HepG2 (cell line): ENCODE results near the gene RELL2. TPM values are rescaled to one million over a fixed set of nuclear protein-coding genes. Genes with fewer than 3 reads are reported as not detected.
A peak's percentile ranks its signal among the peaks of the same experiment; 100 is the strongest.

Experiments
- AFF4 ChIP-seq: sonication (generic); formaldehyde crosslinking; IDR thresholded peaks from 2 replicates; pipeline ENCODE4 v1.4.0; 2020; ENCODE audit warnings: missing genetic modification reagents
- EEA1 ChIP-seq: sonication (generic); formaldehyde crosslinking; IDR thresholded peaks from 2 replicates; pipeline ENCODE4 v1.5.1; 2020; ENCODE audit warnings: mild to moderate bottlenecking, missing genetic modification reagents, borderline replicate concordance
- HDAC2 ChIP-seq: sonication (generic); formaldehyde crosslinking; IDR thresholded peaks from 2 replicates; pipeline ENCODE4 v1.4.0; 2020; ENCODE audit warnings: missing genetic modification reagents
- RERE ChIP-seq: IDR thresholded peaks from 2 replicates; pipeline ENCODE4 v1.6.1; 2016; ENCODE audit warnings: low read depth, missing genetic modification reagents, missing compliant biosample characterization
- RFXAP ChIP-seq: sonication (generic); formaldehyde crosslinking; IDR thresholded peaks from 2 replicates; pipeline ENCODE4 v1.4.0; 2020; ENCODE audit warnings: missing genetic modification reagents, borderline replicate concordance
- SALL1 ChIP-seq: sonication (generic); formaldehyde crosslinking; IDR thresholded peaks from 2 replicates; pipeline ENCODE4 v1.8.0; 2022; ENCODE audit warnings: mild to moderate bottlenecking, missing genetic modification reagents
- SNAPC4 ChIP-seq: sonication (generic); formaldehyde crosslinking; IDR thresholded peaks from 2 replicates; pipeline ENCODE4 v1.4.0; 2020; ENCODE audit warnings: mild to moderate bottlenecking, missing genetic modification reagents
- ZBTB21 ChIP-seq: sonication (generic); formaldehyde crosslinking; IDR thresholded peaks from 2 replicates; pipeline ENCODE4 v1.4.0; 2020; ENCODE audit warnings: missing genetic modification reagents
- ZNF280B ChIP-seq: sonication (generic); formaldehyde crosslinking; IDR thresholded peaks from 2 replicates; pipeline ENCODE4 v1.5.0; 2020; ENCODE audit warnings: missing genetic modification reagents, mild to moderate bottlenecking, borderline replicate concordance
- ZNF414 ChIP-seq: sonication (generic); formaldehyde crosslinking; IDR thresholded peaks from 2 replicates; pipeline ENCODE4 v1.5.0; 2020; ENCODE audit warnings: missing genetic modification reagents
- polyA plus RNA-seq, 8 experiments: library from polyadenylated mRNA; depleted of rRNA in 3 of 8; stranded (reverse) in 7 of 8; unstranded in 1 of 8; fragments of >200 nt; fragmentation: Illumina TruSeq in 4 of 8; extraction: Trizol in 4 of 8; gene quantifications; 2 replicates each; pipeline versions ENCODE4 v1.2.1 to v1.2.3, GENCODE V29; 2011 to 2016; ENCODE audit warnings: low read depth in 4 of 8, missing spikeins in 1 of 8, mixed read lengths in 1 of 8; ENCODE audit not compliant: insufficient read depth in 1 of 8
- total RNA-seq, 5 experiments: library from RNA; depleted of rRNA; stranded (reverse); fragments of >200 nt; fragmentation: Illumina TruSeq; extraction: Trizol; gene quantifications; 2 replicates each; pipeline ENCODE4 v1.2.3, GENCODE V29; 2016; ENCODE audit warnings: low read depth in 1 of 5

The RELL2 gene
- total and polyA plus RNA-seq, 2 of the 13 experiments (the other 11 are each of a cell fraction or from before 2014, with no cell fraction given): 6.4 to 8.3 TPM

GRCh38 chr5:141618804-141619554 is 17.8 kb upstream of the RELL2 start, which contains the start of gene DIAPH1 (continued):
- TF ChIP-seq ZNF414 (CRISPR knock-in tag): 0 out of 2 replicates have a peak, but pooled peaks have one; percentile 25
- no peak for TF ChIP-seq ZBTB21 (CRISPR knock-in tag)
- peak; percentile 83 for TF ChIP-seq HDAC2 (CRISPR knock-in tag)
- TF ChIP-seq SALL1 (CRISPR knock-in tag): peak; percentile 92
- no peak for TF ChIP-seq AFF4 (CRISPR knock-in tag)
- peak; percentile 81; the same call in 1 of the 2 replicates for TF ChIP-seq SNAPC4 (CRISPR knock-in tag)
- no peak for TF ChIP-seq EEA1 (CRISPR knock-in tag)
- TF ChIP-seq ZNF280B (CRISPR knock-in tag): peak; percentile 65; the same call in 1 of the 2 replicates
- TF ChIP-seq RERE (CRISPR knock-in tag): peak; percentile 59
- TF ChIP-seq RFXAP: peak; percentile 21; the same call in 1 of the 2 replicates
